HEK293 (cell line): ENCODE measurements around the gene UFSP2.

Experiments
- CTCF ChIA-PET: fragments of 350-600 bp; formaldehyde crosslinking; extraction: SDS; loops from one replicate; lab custom pipeline; 2021; ENCODE audit warnings: antibody characterized with exemption; lab: Yijun Ruan, JAX
- POLR2A ChIA-PET: fragments of 300-600 bp; formaldehyde crosslinking; extraction: SDS; loops from one replicate; lab custom pipeline; 2020; ENCODE audit warnings: antibody characterized with exemption, inconsistent platforms; lab: Yijun Ruan, JAX
- H3K27ac ChIP-seq: fragments of 200-500 bp; sonication (Bioruptor generic); 2 replicates; pipeline ENCODE4 v1.5.1; 2014; ENCODE audit warnings: low read depth, low read length, control low read depth, inconsistent platforms; ENCODE audit errors: extremely low read depth
- H3K36me3 ChIP-seq, 2 experiments: fragments of 200-500 bp in 1 of 2; sonication (Bioruptor generic) in 1 of 2; 1 replicate in 1 of 2; 2 replicates in 1 of 2; pipeline ENCODE4 v1.5.1; 2014 to 2017; ENCODE audit warnings: inconsistent platforms in 2 of 2, low read length in 2 of 2; ENCODE audit not compliant: control insufficient read depth in 2 of 2, insufficient read depth in 1 of 2
- H3K4me1 ChIP-seq: fragments of 200-500 bp; sonication (Bioruptor generic); 2 replicates; pipeline ENCODE4 v1.5.1; 2014; ENCODE audit warnings: mild to moderate bottlenecking, low read length, inconsistent platforms; ENCODE audit not compliant: control insufficient read depth, insufficient read depth
- H3K4me3 ChIP-seq: 2 replicates; pipeline ENCODE4 v1.5.1; 2011; ENCODE audit warnings: low read depth, mild to moderate bottlenecking, control low read depth, low read length, moderate library complexity
- H3K9me3 ChIP-seq: fragments of 200-500 bp; sonication (Bioruptor generic); 2 replicates; pipeline ENCODE4 v1.5.1; 2014; ENCODE audit warnings: low read depth, low read length, inconsistent platforms; ENCODE audit not compliant: control insufficient read depth, insufficient read depth
- BCL11B ChIP-seq: fragments of 450-650 bp; formaldehyde crosslinking; IDR thresholded peaks from 2 replicates; pipeline ENCODE4 v1.5.1; 2016; ENCODE audit warnings: low read depth, missing biosample characterization, missing genetic modification characterization
- CTCF ChIP-seq: fragments of 450-650 bp; formaldehyde crosslinking; IDR thresholded peaks from 2 replicates; pipeline ENCODE4 v1.5.1; 2016; ENCODE audit warnings: missing biosample characterization, missing genetic modification characterization
- KLF8 ChIP-seq: fragments of 450-650 bp; formaldehyde crosslinking; IDR thresholded peaks from 2 replicates; pipeline ENCODE4 v1.5.1; 2016; ENCODE audit warnings: missing biosample characterization, missing genetic modification characterization
- PRDM2 ChIP-seq: fragments of 450-650 bp; formaldehyde crosslinking; IDR thresholded peaks from 2 replicates; pipeline ENCODE4 v1.5.1; 2016; ENCODE audit warnings: missing biosample characterization, missing genetic modification characterization, borderline replicate concordance
- RBAK ChIP-seq: fragments of 450-650 bp; formaldehyde crosslinking; IDR thresholded peaks from 2 replicates; pipeline ENCODE4 v1.5.1; 2016; ENCODE audit warnings: missing biosample characterization, missing genetic modification characterization
- REPIN1 ChIP-seq: fragments of 450-650 bp; formaldehyde crosslinking; IDR thresholded peaks from 2 replicates; pipeline ENCODE4 v1.5.1; 2017; ENCODE audit warnings: missing biosample characterization, missing genetic modification characterization, low read depth
- ZBTB1 ChIP-seq: fragments of 450-650 bp; formaldehyde crosslinking; IDR thresholded peaks from 2 replicates; pipeline ENCODE4 v1.5.1; 2016; ENCODE audit warnings: missing biosample characterization, missing genetic modification characterization
- ZBTB21 ChIP-seq: fragments of 450-650 bp; formaldehyde crosslinking; IDR thresholded peaks from 2 replicates; pipeline ENCODE4 v1.5.1; 2017; ENCODE audit warnings: missing biosample characterization, missing genetic modification characterization
- ZNF2 ChIP-seq: fragments of 450-650 bp; formaldehyde crosslinking; IDR thresholded peaks from 2 replicates; pipeline ENCODE4 v1.5.1; 2016; ENCODE audit warnings: missing biosample characterization, missing genetic modification characterization
- ZNF202 ChIP-seq: fragments of 450-650 bp; formaldehyde crosslinking; IDR thresholded peaks from 2 replicates; pipeline ENCODE4 v1.5.1; 2016; ENCODE audit warnings: missing biosample characterization, missing genetic modification characterization, borderline replicate concordance
- ZNF221 ChIP-seq: fragments of 450-650 bp; formaldehyde crosslinking; IDR thresholded peaks from 2 replicates; pipeline ENCODE4 v1.5.1; 2017; ENCODE audit warnings: missing biosample characterization, missing genetic modification characterization, borderline replicate concordance
- ZNF26 ChIP-seq: fragments of 450-650 bp; formaldehyde crosslinking; IDR thresholded peaks from 2 replicates; pipeline ENCODE4 v1.5.1; 2016; ENCODE audit warnings: missing biosample characterization, missing genetic modification characterization
- ZNF292 ChIP-seq: fragments of 450-650 bp; formaldehyde crosslinking; IDR thresholded peaks from 2 replicates; pipeline ENCODE4 v1.5.1; 2016; ENCODE audit warnings: low read depth, missing biosample characterization, missing genetic modification characterization, borderline replicate concordance
- ZNF404 ChIP-seq: fragments of 450-650 bp; formaldehyde crosslinking; IDR thresholded peaks from 2 replicates; pipeline ENCODE4 v1.5.1; 2017; ENCODE audit warnings: missing biosample characterization, missing genetic modification characterization
- ZNF585B ChIP-seq: fragments of 450-650 bp; formaldehyde crosslinking; IDR thresholded peaks from 2 replicates; pipeline ENCODE4 v1.5.1; 2016; ENCODE audit warnings: missing biosample characterization, missing genetic modification characterization
- TF ChIP-seq, protein P1 (sequence below): fragments of 450-650 bp; formaldehyde crosslinking; IDR thresholded peaks from 2 replicates; pipeline ENCODE4 v1.5.1; 2016; ENCODE audit warnings: missing biosample characterization, missing genetic modification characterization
- TF ChIP-seq, protein P2 (sequence below): fragments of 450-650 bp; IDR thresholded peaks from 2 replicates; pipeline ENCODE4 v1.5.1; 2018; ENCODE audit warnings: missing biosample characterization, missing genetic modification characterization
- TF ChIP-seq, protein P3 (sequence below): sonication (generic); formaldehyde crosslinking; IDR thresholded peaks from 2 replicates; pipeline ENCODE4 v1.8.1; 2022; ENCODE audit warnings: mild to moderate bottlenecking, moderate library complexity, missing genetic modification reagents
- TF ChIP-seq, protein P4 (sequence below): fragments of 450-650 bp; formaldehyde crosslinking; IDR thresholded peaks from 2 replicates; pipeline ENCODE4 v1.5.1; 2016; ENCODE audit warnings: missing biosample characterization, missing genetic modification characterization

The UFSP2 gene

DNA sequence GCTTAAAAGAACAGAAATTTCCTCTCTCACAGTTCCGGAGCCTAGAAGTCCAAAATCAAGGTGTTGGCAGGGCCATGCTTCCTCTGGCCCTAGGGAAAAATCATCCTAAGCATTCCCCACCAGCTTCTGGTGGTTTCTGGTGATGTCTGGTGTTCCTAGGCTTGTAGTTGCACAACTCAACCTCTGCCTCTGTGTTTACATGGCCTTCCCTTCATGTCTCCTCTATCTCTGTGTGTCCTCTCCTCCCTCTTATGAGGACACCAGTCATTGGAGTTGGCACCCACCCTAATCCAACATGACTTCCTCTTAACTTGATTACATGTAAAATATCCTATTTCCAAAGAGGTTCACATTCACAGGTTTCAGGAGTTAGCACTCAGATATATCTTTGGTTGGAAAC lies 45.4 kb downstream of the UFSP2 start:
- Histone ChIP-seq H3K27ac (no peak overlapping the region), H3K9me3 (no peaks in the 10 kb centered on the region), H3K4me1 (no peaks in the 10 kb centered on the region), H3K4me3 (no peak overlapping the region), H3K36me3 (peaks cover 0 to 22% of the 10 kb centered on the region in 2 experiments; a peak in 1 of 3 replicates)
- POLR2A ChIA-PET: no interaction called here
- CTCF ChIA-PET: no interaction called here
- no peak for TF ChIP-seq ZBTB21 (tag by site-specific recombination)
- TF ChIP-seq, protein P1, sequence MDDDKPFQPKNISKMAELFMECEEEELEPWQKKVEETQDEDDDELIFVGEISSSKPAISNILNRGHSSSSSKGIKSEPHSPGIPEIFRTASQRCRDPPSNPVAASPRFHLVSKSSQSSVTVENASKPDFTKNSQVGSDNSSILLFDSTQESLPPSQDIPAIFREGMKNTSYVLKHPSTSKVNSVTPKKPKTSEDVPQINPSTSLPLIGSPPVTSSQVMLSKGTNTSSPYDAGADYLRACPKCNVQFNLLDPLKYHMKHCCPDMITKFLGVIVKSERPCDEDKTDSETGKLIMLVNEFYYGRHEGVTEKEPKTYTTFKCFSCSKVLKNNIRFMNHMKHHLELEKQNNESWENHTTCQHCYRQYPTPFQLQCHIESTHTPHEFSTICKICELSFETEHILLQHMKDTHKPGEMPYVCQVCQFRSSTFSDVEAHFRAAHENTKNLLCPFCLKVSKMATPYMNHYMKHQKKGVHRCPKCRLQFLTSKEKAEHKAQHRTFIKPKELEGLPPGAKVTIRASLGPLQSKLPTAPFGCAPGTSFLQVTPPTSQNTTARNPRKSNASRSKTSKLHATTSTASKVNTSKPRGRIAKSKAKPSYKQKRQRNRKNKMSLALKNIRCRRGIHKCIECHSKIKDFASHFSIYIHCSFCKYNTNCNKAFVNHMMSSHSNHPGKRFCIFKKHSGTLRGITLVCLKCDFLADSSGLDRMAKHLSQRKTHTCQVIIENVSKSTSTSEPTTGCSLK: no peak
- TF ChIP-seq, protein P2, sequence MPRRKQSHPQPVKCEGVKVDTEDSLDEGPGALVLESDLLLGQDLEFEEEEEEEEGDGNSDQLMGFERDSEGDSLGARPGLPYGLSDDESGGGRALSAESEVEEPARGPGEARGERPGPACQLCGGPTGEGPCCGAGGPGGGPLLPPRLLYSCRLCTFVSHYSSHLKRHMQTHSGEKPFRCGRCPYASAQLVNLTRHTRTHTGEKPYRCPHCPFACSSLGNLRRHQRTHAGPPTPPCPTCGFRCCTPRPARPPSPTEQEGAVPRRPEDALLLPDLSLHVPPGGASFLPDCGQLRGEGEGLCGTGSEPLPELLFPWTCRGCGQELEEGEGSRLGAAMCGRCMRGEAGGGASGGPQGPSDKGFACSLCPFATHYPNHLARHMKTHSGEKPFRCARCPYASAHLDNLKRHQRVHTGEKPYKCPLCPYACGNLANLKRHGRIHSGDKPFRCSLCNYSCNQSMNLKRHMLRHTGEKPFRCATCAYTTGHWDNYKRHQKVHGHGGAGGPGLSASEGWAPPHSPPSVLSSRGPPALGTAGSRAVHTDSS (tag by site-specific recombination): no peak
- TF ChIP-seq BCL11B (tag by site-specific recombination): no peak
- no peak for TF ChIP-seq ZNF26 (tag by site-specific recombination)
- no peak for TF ChIP-seq ZBTB1
- no peak for TF ChIP-seq ZNF292 (tag by site-specific recombination)
- no peak for TF ChIP-seq REPIN1 (tag by site-specific recombination)
- TF ChIP-seq, protein P3, sequence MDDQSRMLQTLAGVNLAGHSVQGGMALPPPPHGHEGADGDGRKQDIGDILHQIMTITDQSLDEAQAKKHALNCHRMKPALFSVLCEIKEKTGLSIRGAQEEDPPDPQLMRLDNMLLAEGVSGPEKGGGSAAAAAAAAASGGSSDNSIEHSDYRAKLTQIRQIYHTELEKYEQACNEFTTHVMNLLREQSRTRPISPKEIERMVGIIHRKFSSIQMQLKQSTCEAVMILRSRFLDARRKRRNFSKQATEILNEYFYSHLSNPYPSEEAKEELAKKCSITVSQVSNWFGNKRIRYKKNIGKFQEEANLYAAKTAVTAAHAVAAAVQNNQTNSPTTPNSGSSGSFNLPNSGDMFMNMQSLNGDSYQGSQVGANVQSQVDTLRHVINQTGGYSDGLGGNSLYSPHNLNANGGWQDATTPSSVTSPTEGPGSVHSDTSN (CRISPR knock-in tag): no peak
- TF ChIP-seq KLF8 (tag by site-specific recombination): no peak
- TF ChIP-seq, protein P4, sequence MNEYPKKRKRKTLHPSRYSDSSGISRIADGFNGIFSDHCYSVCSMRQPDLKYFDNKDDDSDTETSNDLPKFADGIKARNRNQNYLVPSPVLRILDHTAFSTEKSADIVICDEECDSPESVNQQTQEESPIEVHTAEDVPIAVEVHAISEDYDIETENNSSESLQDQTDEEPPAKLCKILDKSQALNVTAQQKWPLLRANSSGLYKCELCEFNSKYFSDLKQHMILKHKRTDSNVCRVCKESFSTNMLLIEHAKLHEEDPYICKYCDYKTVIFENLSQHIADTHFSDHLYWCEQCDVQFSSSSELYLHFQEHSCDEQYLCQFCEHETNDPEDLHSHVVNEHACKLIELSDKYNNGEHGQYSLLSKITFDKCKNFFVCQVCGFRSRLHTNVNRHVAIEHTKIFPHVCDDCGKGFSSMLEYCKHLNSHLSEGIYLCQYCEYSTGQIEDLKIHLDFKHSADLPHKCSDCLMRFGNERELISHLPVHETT (tag by site-specific recombination): no peak
- no peak for TF ChIP-seq ZNF404
- TF ChIP-seq ZNF221 (tag by site-specific recombination): no peak
- TF ChIP-seq ZNF202 (tag by site-specific recombination): no peak
- TF ChIP-seq CTCF (tag by site-specific recombination): no peak
- TF ChIP-seq ZNF585B: no peak
- no peak for TF ChIP-seq RBAK (tag by site-specific recombination)
- TF ChIP-seq ZNF2: no peak
- TF ChIP-seq PRDM2: no peak
